ENCODE results near the gene HRH4.

The HRH4 gene

GRCh38 chr18:24460388-24460787, at the start of gene HRH4:
TSS of gene HRH4 (plus strand) at chr18:24460637. CDS start at chr18:24460729, 92 bp downstream.
- H3K27ac Mint-ChIP-seq: no peak within 1 kb of the TSS
- H3K4me1 Mint-ChIP-seq (ENCODE audit: low read depth): peaks cover 3% of the 10 kb centered on the region
- H3K27me3 Mint-ChIP-seq: no peaks in the 10 kb centered on the region
- no peak within 1 kb of the TSS for H3K4me3 Mint-ChIP-seq
- peaks cover 2% of the 10 kb centered on the region for H3K36me3 Mint-ChIP-seq (ENCODE audit: low read depth)
- H3K9me3 Mint-ChIP-seq: peaks cover 3% of the 10 kb centered on the region

- H3K9me3 Mint-ChIP-seq: peaks cover 10% of the 10 kb centered on the region
- H3K4me3 Mint-ChIP-seq: no peak overlapping the region
- no peak overlapping the region for H3K27ac Mint-ChIP-seq
- peaks cover 16% of the 10 kb centered on the region for H3K4me1 Mint-ChIP-seq (ENCODE audit: low read depth)
- peaks cover 45% of the 10 kb centered on the region for H3K27me3 Mint-ChIP-seq
- peaks cover 3% of the 10 kb centered on the region for H3K36me3 Mint-ChIP-seq (ENCODE audit: low read depth)
Observed at GRCh38 chr18:24413148-24413547, 47.3 kb upstream of the HRH4 start.

- Mint-ChIP-seq H3K36me3 (ENCODE audit: low read depth) (peaks cover 3% of the 10 kb centered on the region), H3K27me3 (peaks cover 44% of the 10 kb centered on the region), H3K9me3 (peaks cover 10% of the 10 kb centered on the region), H3K4me3 (no peak overlapping the region), H3K4me1 (ENCODE audit: low read depth) (peaks cover 16% of the 10 kb centered on the region), H3K27ac (no peak overlapping the region)
Observed at GRCh38 chr18:24414349-24415003, 46.0 kb upstream of the HRH4 start.

- H3K4me3 Mint-ChIP-seq: no peak overlapping the region
- H3K27me3 Mint-ChIP-seq: peaks cover 58% of the 10 kb centered on the region
- H3K27ac Mint-ChIP-seq: no peak overlapping the region
- H3K36me3 Mint-ChIP-seq (ENCODE audit: low read depth): peaks cover 3% of the 10 kb centered on the region
- H3K4me1 Mint-ChIP-seq (ENCODE audit: low read depth): peaks cover 14% of the 10 kb centered on the region
- peaks cover 4% of the 10 kb centered on the region for H3K9me3 Mint-ChIP-seq
Observed at GRCh38 chr18:24417480-24417879, 43.0 kb upstream of the HRH4 start.

GRCh38 chr18:24420551-24420950, 39.9 kb upstream of the HRH4 start:
- Mint-ChIP-seq H3K27ac (no peak overlapping the region), H3K4me1 (ENCODE audit: low read depth) (peaks cover 2% of the 10 kb centered on the region), H3K27me3 (peaks cover 65% of the 10 kb centered on the region), H3K9me3 (peaks cover 2% of the 10 kb centered on the region), H3K4me3 (no peak overlapping the region), H3K36me3 (ENCODE audit: low read depth) (peaks cover 2% of the 10 kb centered on the region)

- H3K9me3 Mint-ChIP-seq: peaks cover 9% of the 10 kb centered on the region
- no peak overlapping the region for H3K4me3 Mint-ChIP-seq
- no peak overlapping the region for H3K27ac Mint-ChIP-seq
- peaks cover 58% of the 10 kb centered on the region for H3K27me3 Mint-ChIP-seq
- H3K36me3 Mint-ChIP-seq (ENCODE audit: low read depth): peaks cover 10% of the 10 kb centered on the region
- peaks cover 10% of the 10 kb centered on the region for H3K4me1 Mint-ChIP-seq (ENCODE audit: low read depth)
Observed at GRCh38 chr18:24421831-24422230, 38.6 kb upstream of the HRH4 start.

- Mint-ChIP-seq H3K4me3 (peak overlapping the region; percentile 81), H3K27me3 (peaks cover 31% of the 10 kb centered on the region), H3K4me1 (ENCODE audit: low read depth) (peaks cover 26% of the 10 kb centered on the region), H3K9me3 (peaks cover 9% of the 10 kb centered on the region), H3K36me3 (ENCODE audit: low read depth) (peaks cover 23% of the 10 kb centered on the region), H3K27ac (peak overlapping the region; percentile 81)
Observed at GRCh38 chr18:24426073-24426397, 34.4 kb upstream of the HRH4 start.

- peak within 1 kb of the TSS; percentile 86 for H3K4me3 Mint-ChIP-seq
- H3K27ac Mint-ChIP-seq: peak within 1 kb of the TSS; percentile 91
- H3K9me3 Mint-ChIP-seq: peaks cover 9% of the 10 kb centered on the region
Observed at GRCh38 chr18:24426398-24427294, 33.8 kb upstream of the HRH4 start, which contains the start of gene IMPACT. TSS of gene IMPACT (plus strand) at chr18:24426670. CDS start at chr18:24426757, 87 bp downstream.

GRCh38 chr18:24427484-24427883, 33.0 kb upstream of the HRH4 start:
- H3K4me3 Mint-ChIP-seq: peak overlapping the region; percentile 86
- H3K4me1 Mint-ChIP-seq (ENCODE audit: low read depth): peaks cover 26% of the 10 kb centered on the region
- H3K36me3 Mint-ChIP-seq (ENCODE audit: low read depth): peaks cover 28% of the 10 kb centered on the region
- peaks cover 19% of the 10 kb centered on the region for H3K27me3 Mint-ChIP-seq
- H3K9me3 Mint-ChIP-seq: peaks cover 9% of the 10 kb centered on the region
- peak overlapping the region; percentile 91 for H3K27ac Mint-ChIP-seq

More at GRCh38 chr18:24426398-24427294, 33.8 kb upstream of the HRH4 start, which contains the start of gene IMPACT:
- Mint-ChIP-seq H3K4me1 (ENCODE audit: low read depth) (peaks cover 26% of the 10 kb centered on the region), H3K27me3 (peaks cover 26% of the 10 kb centered on the region), H3K36me3 (ENCODE audit: low read depth) (peaks cover 27% of the 10 kb centered on the region)

GRCh38 chr18:24428709-24429108, 31.7 kb upstream of the HRH4 start:
- Mint-ChIP-seq H3K36me3 (ENCODE audit: low read depth) (peaks cover 33% of the 10 kb centered on the region), H3K4me1 (ENCODE audit: low read depth) (peaks cover 26% of the 10 kb centered on the region), H3K9me3 (peaks cover 9% of the 10 kb centered on the region), H3K27me3 (peaks cover 10% of the 10 kb centered on the region), H3K27ac (no peak overlapping the region), H3K4me3 (no peak overlapping the region)

GRCh38 chr18:24429188-24429587, 31.2 kb upstream of the HRH4 start:
- Mint-ChIP-seq H3K4me1 (ENCODE audit: low read depth) (peaks cover 26% of the 10 kb centered on the region), H3K36me3 (ENCODE audit: low read depth) (peaks cover 33% of the 10 kb centered on the region), H3K27ac (no peak overlapping the region), H3K4me3 (no peak overlapping the region), H3K9me3 (peaks cover 9% of the 10 kb centered on the region), H3K27me3 (peaks cover 7% of the 10 kb centered on the region)

GRCh38 chr18:24432618-24433017, 27.8 kb upstream of the HRH4 start:
- H3K4me1 Mint-ChIP-seq (ENCODE audit: low read depth): peaks cover 7% of the 10 kb centered on the region
- H3K36me3 Mint-ChIP-seq (ENCODE audit: low read depth): peaks cover 38% of the 10 kb centered on the region
- no peaks in the 10 kb centered on the region for H3K27me3 Mint-ChIP-seq
- H3K27ac Mint-ChIP-seq: no peak overlapping the region
- H3K9me3 Mint-ChIP-seq: no peaks in the 10 kb centered on the region
- H3K4me3 Mint-ChIP-seq: no peak overlapping the region

- no peak overlapping the region for H3K4me3 Mint-ChIP-seq
- no peak overlapping the region for H3K27ac Mint-ChIP-seq
- H3K36me3 Mint-ChIP-seq (ENCODE audit: low read depth): peaks cover 55% of the 10 kb centered on the region
- no peaks in the 10 kb centered on the region for H3K27me3 Mint-ChIP-seq
- no peaks in the 10 kb centered on the region for H3K4me1 Mint-ChIP-seq (ENCODE audit: low read depth)
- no peaks in the 10 kb centered on the region for H3K9me3 Mint-ChIP-seq
Observed at GRCh38 chr18:24436939-24437338, 23.5 kb upstream of the HRH4 start.

GRCh38 chr18:24443870-24444269, 16.6 kb upstream of the HRH4 start:
- H3K4me3 Mint-ChIP-seq: no peak overlapping the region
- peaks cover 62% of the 10 kb centered on the region for H3K36me3 Mint-ChIP-seq (ENCODE audit: low read depth)
- H3K9me3 Mint-ChIP-seq: no peaks in the 10 kb centered on the region
- H3K4me1 Mint-ChIP-seq (ENCODE audit: low read depth): peaks cover 4% of the 10 kb centered on the region
- no peaks in the 10 kb centered on the region for H3K27me3 Mint-ChIP-seq
- H3K27ac Mint-ChIP-seq: no peak overlapping the region

GRCh38 chr18:24446453-24446852, 14.0 kb upstream of the HRH4 start:
- H3K27ac Mint-ChIP-seq: no peak overlapping the region
- H3K4me3 Mint-ChIP-seq: no peak overlapping the region
- no peaks in the 10 kb centered on the region for H3K27me3 Mint-ChIP-seq
- no peaks in the 10 kb centered on the region for H3K9me3 Mint-ChIP-seq
- H3K36me3 Mint-ChIP-seq (ENCODE audit: low read depth): peaks cover 64% of the 10 kb centered on the region
- H3K4me1 Mint-ChIP-seq (ENCODE audit: low read depth): peaks cover 4% of the 10 kb centered on the region

Measured in stimulated activated naive CD8-positive, alpha-beta T cell treated with anti-CD3 and anti-CD28 coated beads, Interleukin-15, Interleukin-2, amounts not matched to agents 100 ng/mL and 50 ng/mL, for 24 hours (primary cell).